Measurements from ENCODE around the gene RNF186.
A peak's percentile ranks its signal among the peaks of the same experiment; 100 is the strongest.

DNA sequence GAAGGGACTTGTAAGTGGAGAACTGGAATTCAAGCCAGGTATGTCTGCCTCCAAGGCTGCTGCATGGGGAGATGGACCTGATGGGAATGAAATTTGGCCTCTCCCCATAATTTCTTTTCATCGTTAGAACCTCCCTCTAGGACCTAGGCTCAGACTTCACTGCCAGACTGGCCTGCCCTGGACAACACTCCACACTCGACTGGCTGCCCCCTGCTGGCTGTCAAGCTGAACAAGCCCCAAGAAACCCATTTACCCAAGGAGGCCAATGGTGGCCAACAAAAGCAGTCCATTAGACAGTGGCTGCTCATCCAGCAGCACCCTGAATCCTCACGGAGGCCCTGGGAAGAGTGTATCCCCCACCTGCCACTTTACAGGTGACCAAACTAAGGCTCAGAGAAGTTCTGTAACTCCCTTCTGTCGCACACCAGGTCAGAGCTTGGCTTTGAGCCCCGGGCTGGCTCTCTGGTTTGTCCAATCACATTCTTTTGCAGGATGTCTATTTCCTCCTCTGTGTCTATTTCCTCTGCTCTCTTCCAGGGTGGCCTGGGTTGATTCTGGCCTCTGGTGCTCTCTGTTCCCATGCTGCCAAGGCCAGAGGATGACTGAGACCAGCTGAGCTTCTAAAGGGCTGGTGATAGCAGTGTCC lies 3.8 kb downstream of the RNF186 start:
- TF ChIP-seq, protein P1, sequence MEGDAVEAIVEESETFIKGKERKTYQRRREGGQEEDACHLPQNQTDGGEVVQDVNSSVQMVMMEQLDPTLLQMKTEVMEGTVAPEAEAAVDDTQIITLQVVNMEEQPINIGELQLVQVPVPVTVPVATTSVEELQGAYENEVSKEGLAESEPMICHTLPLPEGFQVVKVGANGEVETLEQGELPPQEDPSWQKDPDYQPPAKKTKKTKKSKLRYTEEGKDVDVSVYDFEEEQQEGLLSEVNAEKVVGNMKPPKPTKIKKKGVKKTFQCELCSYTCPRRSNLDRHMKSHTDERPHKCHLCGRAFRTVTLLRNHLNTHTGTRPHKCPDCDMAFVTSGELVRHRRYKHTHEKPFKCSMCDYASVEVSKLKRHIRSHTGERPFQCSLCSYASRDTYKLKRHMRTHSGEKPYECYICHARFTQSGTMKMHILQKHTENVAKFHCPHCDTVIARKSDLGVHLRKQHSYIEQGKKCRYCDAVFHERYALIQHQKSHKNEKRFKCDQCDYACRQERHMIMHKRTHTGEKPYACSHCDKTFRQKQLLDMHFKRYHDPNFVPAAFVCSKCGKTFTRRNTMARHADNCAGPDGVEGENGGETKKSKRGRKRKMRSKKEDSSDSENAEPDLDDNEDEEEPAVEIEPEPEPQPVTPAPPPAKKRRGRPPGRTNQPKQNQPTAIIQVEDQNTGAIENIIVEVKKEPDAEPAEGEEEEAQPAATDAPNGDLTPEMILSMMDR (conservative IDR thresholded peaks at IDR 0.05; ENCODE audit: low read length), result peak; percentile 80
- TF ChIP-seq EZH2phosphoT487 (IDR thresholded peaks at IDR 0.05; ENCODE audit: borderline replicate concordance), result no peak
